H9 (cell line): Measurements from ENCODE around the gene LDHA. TPM values are rescaled to one million over a fixed set of nuclear protein-coding genes. Genes with fewer than 3 reads are reported as not detected.

Source experiments
- DNase-seq: peaks from one replicate; pipeline ENCODE4 v3.0.0-alpha.2; 2017
- H2AFZ ChIP-seq: one replicate; pipeline ENCODE4 v1.6.1; 2013; ENCODE audit warnings: mild to moderate bottlenecking, low read length, control low read depth, moderate library complexity
- H2AK5ac ChIP-seq: 2 replicates; pipeline ENCODE4 v1.6.1; 2013; ENCODE audit warnings: low read length, control low read depth, mixed read lengths; ENCODE audit not compliant: insufficient read length
- H2BK120ac ChIP-seq: one replicate; pipeline ENCODE4 v1.6.1; 2013; ENCODE audit warnings: low read depth, mild to moderate bottlenecking, low read length, control low read depth, inconsistent platforms; ENCODE audit not compliant: poor library complexity, severe bottlenecking
- H2BK12ac ChIP-seq: 2 replicates; pipeline ENCODE4 v1.6.1; 2013; ENCODE audit warnings: low read length, control low read depth, mixed read lengths, low read depth; ENCODE audit not compliant: insufficient read length
- H2BK15ac ChIP-seq: 2 replicates; pipeline ENCODE4 v1.6.1; 2013; ENCODE audit warnings: low read depth, low read length, control low read depth
- H2BK20ac ChIP-seq: one replicate; pipeline ENCODE4 v1.6.1; 2013; ENCODE audit warnings: low read depth, mild to moderate bottlenecking, low read length, control low read depth, inconsistent platforms; ENCODE audit not compliant: poor library complexity, severe bottlenecking
- H2BK5ac ChIP-seq: 2 replicates; pipeline ENCODE4 v1.6.1; 2013; ENCODE audit warnings: low read length, control low read depth, mixed read lengths; ENCODE audit not compliant: insufficient read length
- H3K14ac ChIP-seq: 2 replicates; pipeline ENCODE4 v1.6.1; 2013; ENCODE audit warnings: low read length, control low read depth; ENCODE audit not compliant: insufficient read depth
- H3K18ac ChIP-seq: 2 replicates; pipeline ENCODE4 v1.6.1; 2013; ENCODE audit warnings: low read depth, mild to moderate bottlenecking, mixed read lengths, low read length, control low read depth; ENCODE audit not compliant: insufficient read length
- H3K23ac ChIP-seq: 2 replicates; pipeline ENCODE4 v1.6.1; 2013; ENCODE audit warnings: low read length, control low read depth, mixed read lengths, low read depth; ENCODE audit not compliant: insufficient read length
- H3K23me2 ChIP-seq: 2 replicates; pipeline ENCODE4 v1.6.1; 2013; ENCODE audit warnings: low read depth, mild to moderate bottlenecking, mixed read lengths, low read length, control low read depth; ENCODE audit not compliant: insufficient read length, poor library complexity, severe bottlenecking
- H3K27ac ChIP-seq: 2 replicates; pipeline ENCODE4 v1.5.1; 2013; ENCODE audit warnings: low read length, control low read depth, mixed read lengths, low read depth; ENCODE audit not compliant: insufficient read length
- H3K27me3 ChIP-seq: 2 replicates; pipeline ENCODE4 v1.6.1; 2013; ENCODE audit warnings: low read length, control low read depth, inconsistent platforms; ENCODE audit not compliant: insufficient read depth
- H3K4ac ChIP-seq: 2 replicates; pipeline ENCODE4 v1.6.1; 2013; ENCODE audit warnings: low read depth, mild to moderate bottlenecking, control low read depth, inconsistent platforms, low read length, moderate library complexity
- H3K4me1 ChIP-seq: 2 replicates; pipeline ENCODE4 v1.6.1; 2013; ENCODE audit warnings: low read length, control low read depth, inconsistent platforms; ENCODE audit not compliant: insufficient read depth
- H3K4me2 ChIP-seq: 2 replicates; pipeline ENCODE4 v1.6.1; 2013; ENCODE audit warnings: low read length, control low read depth, mixed read lengths; ENCODE audit not compliant: insufficient read length, insufficient read depth
- H3K56ac ChIP-seq: 2 replicates; pipeline ENCODE4 v1.6.1; 2013; ENCODE audit warnings: low read depth, mild to moderate bottlenecking, mixed read lengths, low read length, control low read depth; ENCODE audit not compliant: insufficient read length
- H3K79me1 ChIP-seq: 2 replicates; pipeline ENCODE4 v1.6.1; 2013; ENCODE audit warnings: low read depth, mild to moderate bottlenecking, moderate library complexity, low read length, control low read depth, inconsistent platforms; ENCODE audit not compliant: insufficient read depth, poor library complexity, severe bottlenecking
- H3K79me2 ChIP-seq: 2 replicates; pipeline ENCODE4 v1.6.1; 2013; ENCODE audit warnings: low read length, control low read depth, inconsistent platforms; ENCODE audit not compliant: insufficient read depth
- H3K9ac ChIP-seq: 2 replicates; pipeline ENCODE4 v1.6.1; 2013; ENCODE audit warnings: low read length, control low read depth, mixed read lengths; ENCODE audit not compliant: insufficient read length; ENCODE audit errors: extremely low read depth
- H3K9me3 ChIP-seq: one replicate; pipeline ENCODE4 v1.6.1; 2013; ENCODE audit warnings: low read depth, low read length, inconsistent platforms; ENCODE audit not compliant: control insufficient read depth
- H3T11ph ChIP-seq: one replicate; pipeline ENCODE4 v1.6.1; 2013; ENCODE audit warnings: mild to moderate bottlenecking, low read length, control low read depth, inconsistent platforms
- H4K20me1 ChIP-seq: one replicate; pipeline ENCODE4 v1.6.1; 2013; ENCODE audit not compliant: control insufficient read depth, insufficient read length, insufficient read depth
- H4K5ac ChIP-seq: 2 replicates; pipeline ENCODE4 v1.6.1; 2013; ENCODE audit warnings: low read depth, mild to moderate bottlenecking, mixed read lengths, low read length, control low read depth; ENCODE audit not compliant: insufficient read length
- H4K8ac ChIP-seq: replicated peaks from 2 replicates; pipeline ENCODE4 v1.6.1; 2013; ENCODE audit warnings: low read length, control low read depth, mixed read lengths, low read depth; ENCODE audit not compliant: insufficient read length
- H4K91ac ChIP-seq: 2 replicates; pipeline ENCODE4 v1.6.1; 2013; ENCODE audit warnings: low read depth, mild to moderate bottlenecking, moderate library complexity, mixed read lengths, low read length, control low read depth; ENCODE audit not compliant: insufficient read length
- H3K27ac Mint-ChIP-seq, 3 experiments: 2 replicates in 2 of 3; 3 replicates in 1 of 3; pipeline ENCODE4 v1.8.0; 2020 to 2021; ENCODE audit warnings: mixed read lengths in 3 of 3, mild to moderate bottlenecking in 1 of 3, moderate library complexity in 1 of 3
- H3K27me3 Mint-ChIP-seq: 2 replicates; pipeline ENCODE4 v1.8.0; 2021; ENCODE audit warnings: low read depth, mild to moderate bottlenecking, moderate library complexity, mixed read lengths
- H3K36me3 Mint-ChIP-seq, 3 experiments: 2 replicates in 2 of 3; 3 replicates in 1 of 3; pipeline ENCODE4 v1.8.0; 2020 to 2021; ENCODE audit warnings: low read depth in 3 of 3, mixed read lengths in 3 of 3; ENCODE audit not compliant: insufficient read depth in 1 of 3
- H3K4me1 Mint-ChIP-seq, 2 experiments: 2 replicates each; pipeline ENCODE4 v1.8.0; 2020; ENCODE audit warnings: mixed read lengths in 2 of 2
- H3K4me3 Mint-ChIP-seq, 2 experiments: 2 replicates in 1 of 2; 3 replicates in 1 of 2; pipeline ENCODE4 v1.8.0; 2020 to 2021; ENCODE audit warnings: mild to moderate bottlenecking in 2 of 2, mixed read lengths in 2 of 2, moderate library complexity in 1 of 2
- H3K9me3 Mint-ChIP-seq, 2 experiments: 2 replicates in 1 of 2; 3 replicates in 1 of 2; pipeline ENCODE4 v1.8.0; 2020; ENCODE audit warnings: mild to moderate bottlenecking in 2 of 2, mixed read lengths in 2 of 2, moderate library complexity in 1 of 2
- WGBS: extraction: QIAGEN DNeasy Blood & Tissue Kit; methylation state at CpG from one replicate; pipeline ENCODE4 v1.1.7; 2013; ENCODE audit warnings: missing lambda C conversion rate, low lambda C conversion rate, mixed read lengths; ENCODE audit not compliant: insufficient read length; ENCODE audit errors: extremely low coverage; 5-methylcytosine and 5-hydroxymethylcytosine counted together
- total RNA-seq: library from RNA; stranded (reverse); gene quantifications from 2 replicates; pipeline ENCODE4 v1.2.1, GENCODE V29; 2021
- TF ChIP-seq, protein P1 (sequence below): fragments of 200-600 bp; sonication (generic); conservative IDR thresholded peaks from 3 replicates; pipeline ENCODE4 v1.8.0; 2021; ENCODE audit warnings: antibody characterized with exemption, mild to moderate bottlenecking

The LDHA gene
- total RNA-seq, 1 experiment from 2014 or later = 720 TPM

DNA sequence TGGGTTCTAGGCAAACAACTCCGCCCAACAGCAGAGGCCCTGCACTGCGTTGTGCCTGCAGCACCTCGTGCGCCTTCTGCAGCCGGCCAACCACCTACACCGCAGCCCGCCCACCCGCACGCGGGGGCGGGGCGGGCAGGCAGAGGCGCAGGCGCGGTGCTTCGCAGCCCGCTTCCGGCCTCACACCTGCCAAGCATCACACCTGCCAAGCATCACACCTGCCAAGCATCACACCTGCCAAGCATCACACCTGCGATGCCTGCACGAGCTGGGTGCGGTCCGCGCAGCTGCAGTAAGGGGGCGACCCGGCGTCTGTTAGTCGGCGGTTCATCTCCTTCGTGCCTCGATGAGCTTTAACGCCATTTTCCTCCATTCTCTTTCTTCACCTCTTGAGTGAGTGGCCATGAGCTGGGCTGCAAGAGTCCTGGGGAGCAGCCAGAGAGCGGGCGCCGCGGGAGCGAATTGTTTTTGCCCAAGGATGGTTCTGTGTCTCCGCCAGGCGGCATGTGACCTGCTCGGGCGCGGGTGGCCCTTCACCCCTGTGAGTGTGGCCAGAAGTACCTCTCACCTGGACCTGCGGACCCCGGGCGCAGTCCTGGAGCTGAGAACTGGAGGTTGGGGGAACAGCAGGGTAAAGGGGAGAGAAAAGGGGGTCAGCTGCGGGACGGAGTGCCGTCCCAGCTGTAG is 61.5 kb downstream of the LDHA start, which contains the start of gene LDHAL6A:
LDHAL6A (plus strand) TSS at position 171 of the 687 bp plus-strand sequence. CDS start 825 bp downstream, outside the sequence.
- Histone ChIP-seq H3K56ac (no peak within 1 kb of the TSS), H2BK120ac (no peak within 1 kb of the TSS), H3K9me3 (no peaks in the 10 kb centered on the region), H3K23ac (no peak within 1 kb of the TSS), H2BK20ac (no peak within 1 kb of the TSS), H4K20me1 (no peaks in the 10 kb centered on the region), H4K5ac (no peak within 1 kb of the TSS), H2AFZ (no peak within 1 kb of the TSS), H3K79me2 (no peaks in the 10 kb centered on the region), H3K9ac (no peak within 1 kb of the TSS), H2AK5ac (no peak within 1 kb of the TSS), H3K4ac (no peak within 1 kb of the TSS), H2BK12ac (no peak within 1 kb of the TSS), H3K14ac (no peak within 1 kb of the TSS), H2BK5ac (no peak within 1 kb of the TSS), H3K18ac (no peak within 1 kb of the TSS), H4K91ac (no peak within 1 kb of the TSS), H3T11ph (no peak within 1 kb of the TSS), H3K79me1 (no peaks in the 10 kb centered on the region), H3K4me1 (no peaks in the 10 kb centered on the region), H3K4me2 (no peak within 1 kb of the TSS), H3K27ac (no peak within 1 kb of the TSS), H3K27me3 (no peaks in the 10 kb centered on the region), H2BK15ac (no peak within 1 kb of the TSS), H4K8ac (no peak within 1 kb of the TSS), H3K23me2 (no peaks in the 10 kb centered on the region)
- no peaks in the 10 kb centered on the region for H3K9me3 Mint-ChIP-seq
- H3K27ac Mint-ChIP-seq = no peak within 1 kb of the TSS; a peak in 1 of 7 replicates
- peak; percentile 56 for DNase-seq
- H3K36me3 Mint-ChIP-seq = no peaks in the 10 kb centered on the region
- TF ChIP-seq, protein P1, sequence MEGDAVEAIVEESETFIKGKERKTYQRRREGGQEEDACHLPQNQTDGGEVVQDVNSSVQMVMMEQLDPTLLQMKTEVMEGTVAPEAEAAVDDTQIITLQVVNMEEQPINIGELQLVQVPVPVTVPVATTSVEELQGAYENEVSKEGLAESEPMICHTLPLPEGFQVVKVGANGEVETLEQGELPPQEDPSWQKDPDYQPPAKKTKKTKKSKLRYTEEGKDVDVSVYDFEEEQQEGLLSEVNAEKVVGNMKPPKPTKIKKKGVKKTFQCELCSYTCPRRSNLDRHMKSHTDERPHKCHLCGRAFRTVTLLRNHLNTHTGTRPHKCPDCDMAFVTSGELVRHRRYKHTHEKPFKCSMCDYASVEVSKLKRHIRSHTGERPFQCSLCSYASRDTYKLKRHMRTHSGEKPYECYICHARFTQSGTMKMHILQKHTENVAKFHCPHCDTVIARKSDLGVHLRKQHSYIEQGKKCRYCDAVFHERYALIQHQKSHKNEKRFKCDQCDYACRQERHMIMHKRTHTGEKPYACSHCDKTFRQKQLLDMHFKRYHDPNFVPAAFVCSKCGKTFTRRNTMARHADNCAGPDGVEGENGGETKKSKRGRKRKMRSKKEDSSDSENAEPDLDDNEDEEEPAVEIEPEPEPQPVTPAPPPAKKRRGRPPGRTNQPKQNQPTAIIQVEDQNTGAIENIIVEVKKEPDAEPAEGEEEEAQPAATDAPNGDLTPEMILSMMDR = no peak
- peaks cover 4% of the 10 kb centered on the region; the same call in 1 of the 2 replicates for H3K27me3 Mint-ChIP-seq
- no peak within 1 kb of the TSS for H3K4me3 Mint-ChIP-seq
- WGBS = no CpG with 5 or more reads among the region's 47 CpGs
- peaks cover 8 to 9% of the 10 kb centered on the region in 2 experiments for H3K4me1 Mint-ChIP-seq
